ENCODE measurements around the gene B3GAT2. TPM values are rescaled to one million over a fixed set of nuclear protein-coding genes. Genes with fewer than 3 reads are reported as not detected.

B3GAT2 gene
- total RNA-seq, 2 experiments from 2014 or later, result not detected

- H3K9me3 ChIP-seq (ENCODE audit: low read length), result peaks cover 4% of the 10 kb centered on the region; the same call in 1 of the 2 replicates
- DNase-seq (ENCODE audit: low spot score), result no peak
- no TSS peak for BruUV-seq (replicated peaks)
- no peak overlapping the region for H3K27ac ChIP-seq (ENCODE audit: low read depth, low read length, poor library complexity, severe bottlenecking)
- no peak for TF ChIP-seq CTCF (conservative IDR thresholded peaks at IDR 0.05; ENCODE audit: low read length)
- no peak for TF ChIP-seq EZH2phosphoT487 (IDR thresholded peaks at IDR 0.05; ENCODE audit: borderline replicate concordance, low read depth, low read length)
- no peaks in the 10 kb centered on the region for H3K9me2 ChIP-seq (ENCODE audit: insufficient read depth, low read length)
- H3K36me3 ChIP-seq (ENCODE audit: insufficient read depth, low read length), result no peaks in the 10 kb centered on the region; the same call in 1 of the 2 replicates
- CTCF ChIA-PET (ENCODE audit: unreplicated experiment), result no interaction called here
- H3K4me1 ChIP-seq (ENCODE audit: insufficient read depth, low read length, poor library complexity, severe bottlenecking), result no peaks in the 10 kb centered on the region
- POLR2A ChIA-PET, result interaction anchor here (2.8 kb wide), 1 partner anchor 11 kb away, joined by 14 read pairs; no protein-coding TSS in a partner anchor
- no peaks in the 10 kb centered on the region for H3K79me2 ChIP-seq (ENCODE audit: insufficient read depth, low read depth, low read length)
- H3K4me3 ChIP-seq (ENCODE audit: low read depth, low read length, poor library complexity, severe bottlenecking), result no peak overlapping the region
- H3K4me2 ChIP-seq (ENCODE audit: low read length), result no peak overlapping the region
- intact Hi-C loops (cut with micrococcal nuclease; ENCODE audit: unreplicated experiment), result no loop called here
- H4K20me1 ChIP-seq (ENCODE audit: insufficient read depth, low read length), result no peaks in the 10 kb centered on the region
- no peak overlapping the region for H2AFZ ChIP-seq (ENCODE audit: low read length)
These were observed 110.5 kb downstream of the B3GAT2 start for GRCh38 chr6:70846207-70846835.

- Histone ChIP-seq H3K36me3 (ENCODE audit: insufficient read depth, low read length) (no peaks in the 10 kb centered on the region; the same call in 1 of the 2 replicates), H3K4me2 (ENCODE audit: low read length) (no peak overlapping the region), H2AFZ (ENCODE audit: low read length) (no peak overlapping the region), H3K4me3 (ENCODE audit: low read depth, low read length, poor library complexity, severe bottlenecking) (no peak overlapping the region), H4K20me1 (ENCODE audit: insufficient read depth, low read length) (no peaks in the 10 kb centered on the region), H3K4me1 (ENCODE audit: insufficient read depth, low read length, poor library complexity, severe bottlenecking) (no peaks in the 10 kb centered on the region), H3K27ac (ENCODE audit: low read depth, low read length, poor library complexity, severe bottlenecking) (no peak overlapping the region), H3K79me2 (ENCODE audit: insufficient read depth, low read depth, low read length) (no peaks in the 10 kb centered on the region), H3K9me2 (ENCODE audit: insufficient read depth, low read length) (no peaks in the 10 kb centered on the region), H3K9me3 (ENCODE audit: low read length) (peaks cover 4% of the 10 kb centered on the region; the same call in 1 of the 2 replicates)
- DNase-seq (ENCODE audit: low spot score), result no peak
- TF ChIP-seq CTCF (conservative IDR thresholded peaks at IDR 0.05; ENCODE audit: low read length) (no peak), EZH2phosphoT487 (IDR thresholded peaks at IDR 0.05; ENCODE audit: borderline replicate concordance, low read depth, low read length) (no peak)
- POLR2A ChIA-PET, result interaction anchor here (0.8 to 1.6 kb wide), 3 partner anchors 11 to 140 kb away, joined by 3 to 7 read pairs (median 4); no protein-coding TSS in a partner anchor
- intact Hi-C loops (cut with micrococcal nuclease; ENCODE audit: unreplicated experiment), result no loop called here
- CTCF ChIA-PET (ENCODE audit: unreplicated experiment), result no interaction called here
- no TSS peak for BruUV-seq (replicated peaks)
These were observed 112.6 kb downstream of the B3GAT2 start for GRCh38 chr6:70844301-70844700.

- TF ChIP-seq CTCF (conservative IDR thresholded peaks at IDR 0.05; ENCODE audit: low read length) (peak; percentile 61), EZH2phosphoT487 (IDR thresholded peaks at IDR 0.05; ENCODE audit: borderline replicate concordance, low read depth, low read length) (no peak)
- H3K36me3 ChIP-seq (ENCODE audit: insufficient read depth, low read length), result no peaks in the 10 kb centered on the region; the same call in 1 of the 2 replicates
- DNase-seq (ENCODE audit: low spot score), result peak; percentile 19
- no peaks in the 10 kb centered on the region for H4K20me1 ChIP-seq (ENCODE audit: insufficient read depth, low read length)
- no peak overlapping the region for H2AFZ ChIP-seq (ENCODE audit: low read length)
- intact Hi-C loops (cut with micrococcal nuclease; ENCODE audit: unreplicated experiment), result no loop called here
- H3K4me1 ChIP-seq (ENCODE audit: insufficient read depth, low read length, poor library complexity, severe bottlenecking), result no peaks in the 10 kb centered on the region
- no peaks in the 10 kb centered on the region for H3K79me2 ChIP-seq (ENCODE audit: insufficient read depth, low read depth, low read length)
- no peaks in the 10 kb centered on the region for H3K9me2 ChIP-seq (ENCODE audit: insufficient read depth, low read length)
- no peak overlapping the region for H3K4me3 ChIP-seq (ENCODE audit: low read depth, low read length, poor library complexity, severe bottlenecking)
- H3K9me3 ChIP-seq (ENCODE audit: low read length), result peaks cover under 1% of the 10 kb centered on the region; the same call in 1 of the 2 replicates
- no peak overlapping the region for H3K4me2 ChIP-seq (ENCODE audit: low read length)
- H3K27ac ChIP-seq (ENCODE audit: low read depth, low read length, poor library complexity, severe bottlenecking), result no peak overlapping the region
- ChIA-PET POLR2A (interaction anchor here (0.5 to 1.6 kb wide), 4 partner anchors 11 to 312 kb away, joined by 3 to 5 read pairs (median 4); no protein-coding TSS in a partner anchor), CTCF (ENCODE audit: unreplicated experiment) (no interaction called here)
- no TSS peak for BruUV-seq (replicated peaks)
These were observed 113.4 kb downstream of the B3GAT2 start for GRCh38 chr6:70843328-70843918.
